HG02623 (cell line): Measurements from ENCODE around the gene UNK.
A peak's percentile ranks its signal among the peaks of the same experiment; 100 is the strongest.

Experiments used
- ATAC-seq: cut with Tn5 transposase; IDR thresholded peaks from one replicate; pipeline ENCODE4 v1.9.1; 2021; ENCODE audit warnings: moderate library complexity; ENCODE audit not compliant: unreplicated experiment

The UNK gene

DNA sequence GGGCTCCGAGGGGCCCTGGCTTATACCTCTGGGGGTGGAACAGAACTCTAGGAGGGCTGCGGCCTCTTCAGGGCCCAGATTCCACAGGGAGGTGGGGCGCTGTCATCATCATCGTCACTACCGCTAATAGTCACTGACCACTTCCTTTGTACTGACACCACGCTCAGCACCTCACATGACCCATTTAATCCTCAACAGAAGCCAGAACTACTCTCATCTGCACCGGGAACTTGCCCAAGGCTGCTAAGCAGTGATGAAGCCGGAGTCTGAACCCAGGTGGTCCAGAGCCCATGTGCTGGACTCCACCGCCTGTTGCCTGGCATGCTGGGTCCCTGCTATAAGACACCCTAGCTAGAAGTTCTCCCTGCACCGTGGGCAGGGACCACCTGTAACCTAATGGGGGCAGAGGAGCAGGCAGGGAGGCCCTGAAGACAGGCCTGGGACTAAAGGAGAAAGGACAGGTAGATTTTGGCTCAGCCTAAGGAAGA, 47.6 kb downstream of the UNK start:
- no peak for ATAC-seq

DNA sequence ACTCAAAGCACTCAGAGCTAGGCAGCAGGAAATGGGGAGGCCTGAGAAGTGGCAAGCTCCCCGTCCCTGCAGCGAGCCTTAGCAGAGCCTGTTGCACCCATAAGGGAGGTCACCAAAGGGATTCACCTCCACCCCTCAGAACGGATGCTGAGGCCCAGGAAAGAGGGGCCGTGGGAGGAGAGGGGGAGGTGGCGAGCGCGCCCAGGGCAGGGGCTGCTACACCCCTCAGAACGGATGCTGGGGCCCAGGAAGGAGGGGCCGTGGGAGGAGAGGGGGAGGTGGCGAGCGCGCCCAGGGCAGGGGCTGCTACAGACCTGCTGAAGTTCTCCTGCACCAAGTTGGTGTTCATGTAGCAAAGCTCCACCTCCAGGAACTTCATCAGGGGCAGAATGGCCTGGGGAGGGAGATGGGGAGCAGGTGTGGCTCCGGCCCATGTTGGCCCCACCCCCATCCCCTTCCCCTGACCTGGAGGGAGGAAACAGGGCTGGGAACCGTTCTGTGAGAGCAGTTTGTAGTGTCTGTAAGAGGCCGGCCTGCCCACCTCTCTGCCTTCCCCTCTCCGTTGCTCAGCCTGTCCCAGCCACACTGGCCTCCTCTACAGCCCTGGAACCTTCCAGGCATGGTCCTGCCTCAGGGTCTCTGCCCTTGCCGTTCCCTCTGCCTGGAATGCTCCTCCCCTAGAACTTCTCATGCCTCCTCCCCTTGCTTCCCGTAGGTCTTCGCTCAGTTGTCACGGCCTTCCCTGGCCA, 48.2 kb downstream of the UNK start:
- ATAC-seq: no peak

- no peak for ATAC-seq
Measured at GRCh38 chr17:75834279-75834920, 49.8 kb downstream of the UNK start.

DNA sequence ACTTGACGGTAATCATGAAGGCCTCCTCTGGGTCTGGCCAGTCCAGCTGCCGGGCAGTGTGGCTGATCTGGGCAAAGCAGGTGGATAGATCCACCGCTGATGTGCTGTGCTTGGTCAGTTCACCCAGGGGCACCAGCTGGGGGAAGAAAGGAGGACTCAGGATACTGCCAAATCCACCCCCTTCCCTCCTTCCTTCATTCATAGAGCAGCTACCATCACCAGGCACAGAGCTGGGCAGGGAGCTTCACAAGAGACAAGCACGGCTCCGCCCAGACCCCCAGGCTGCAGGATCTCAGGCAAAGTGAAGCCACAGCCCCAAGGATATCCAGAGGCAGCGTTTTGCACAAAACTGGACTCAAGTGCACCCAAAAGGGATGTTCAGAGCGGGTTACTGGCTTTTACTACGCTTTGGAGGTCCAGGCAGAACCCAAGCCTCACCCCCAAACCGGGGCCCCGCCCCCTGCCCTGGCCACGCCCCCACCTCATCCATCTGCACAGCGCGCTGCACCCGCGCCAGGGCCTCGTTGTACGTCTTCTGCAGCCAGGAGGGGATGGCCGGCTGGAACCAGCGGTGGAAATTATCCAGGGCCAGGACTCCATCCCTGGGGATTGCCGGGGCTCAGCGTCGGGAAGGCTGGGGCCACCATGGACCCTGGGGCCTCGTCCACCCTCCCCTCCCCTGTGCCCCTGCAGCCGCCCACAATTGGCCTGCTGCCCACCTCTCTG, 50.5 kb downstream of the UNK start:
- ATAC-seq: no peak

DNA sequence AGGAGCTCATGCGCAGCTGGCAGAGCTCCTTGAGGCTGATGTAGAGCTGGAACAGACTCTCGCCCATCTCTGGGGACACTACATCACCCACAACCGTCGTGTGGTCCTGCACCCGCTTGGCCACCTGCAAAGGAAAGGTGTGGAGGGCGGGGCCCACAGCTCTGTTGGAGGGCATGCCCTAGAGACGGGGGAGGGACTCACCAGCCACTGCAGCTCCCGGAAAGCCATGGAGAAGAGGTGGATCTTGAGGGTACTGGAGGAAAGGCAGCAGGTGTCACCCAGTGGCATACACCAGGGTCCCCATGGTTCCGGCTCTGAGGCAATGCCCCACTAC, 51.0 kb downstream of the UNK start:
- no peak for ATAC-seq

DNA sequence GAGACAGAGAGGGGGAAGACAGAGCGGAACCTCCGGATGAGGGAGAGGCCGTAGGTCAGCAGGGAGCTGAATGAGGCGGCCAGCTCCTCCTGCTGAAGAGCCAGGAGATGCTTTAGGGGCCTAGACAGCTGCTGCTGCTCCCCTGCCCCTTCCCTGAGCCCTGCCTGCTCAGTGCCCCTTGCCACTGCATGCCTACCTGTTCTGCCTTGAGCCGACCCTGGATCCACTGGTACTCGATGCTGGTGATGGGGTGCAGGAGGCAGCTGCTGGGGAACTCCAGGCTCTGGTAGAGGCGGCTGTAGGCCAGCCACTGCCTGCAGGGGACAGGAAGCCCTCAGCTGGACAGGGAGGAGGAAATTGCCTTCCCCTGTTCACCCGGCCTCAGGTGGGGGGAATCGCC, 52.0 kb downstream of the UNK start:
- no peak for ATAC-seq

DNA sequence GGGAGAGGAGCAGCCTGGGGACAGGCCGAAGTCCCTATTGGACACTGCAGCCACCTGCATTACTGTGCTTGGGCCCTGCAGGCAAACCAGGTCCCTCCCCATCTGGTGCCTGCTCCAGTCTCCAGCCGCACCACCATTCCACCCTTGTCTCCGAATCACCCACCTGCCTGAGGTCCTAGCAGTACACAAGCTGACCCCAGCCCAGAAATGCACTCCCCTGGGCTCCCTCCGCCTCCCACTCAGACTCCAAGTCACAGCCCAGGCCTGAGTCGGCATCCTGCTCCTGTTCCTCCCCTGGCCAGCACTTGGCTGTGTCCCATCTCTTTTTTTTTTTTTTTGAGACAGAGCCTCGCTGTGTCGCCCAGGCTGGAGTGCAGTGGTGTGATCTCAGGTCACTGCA, 53.3 kb downstream of the UNK start:
- no peak for ATAC-seq

DNA sequence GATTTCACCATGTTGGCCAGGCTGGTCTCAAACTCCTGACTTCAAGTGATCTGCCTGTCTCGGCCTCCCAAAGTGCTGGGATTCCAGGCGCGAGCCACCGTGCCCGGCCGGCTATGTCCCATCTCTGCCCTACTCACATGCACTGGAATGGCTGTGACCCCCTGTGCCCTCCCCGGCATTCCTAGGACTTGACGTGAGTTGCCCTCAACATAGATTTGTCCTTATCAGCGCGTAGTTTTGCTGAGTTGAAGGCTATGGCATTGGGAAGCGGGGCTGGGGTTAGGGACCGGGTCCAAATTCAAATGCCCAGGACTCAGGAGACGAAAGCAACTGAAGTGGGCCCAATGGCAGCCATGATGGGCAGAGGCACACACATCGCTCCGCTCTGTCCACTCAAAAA, 53.8 kb downstream of the UNK start:
- no peak for ATAC-seq

DNA sequence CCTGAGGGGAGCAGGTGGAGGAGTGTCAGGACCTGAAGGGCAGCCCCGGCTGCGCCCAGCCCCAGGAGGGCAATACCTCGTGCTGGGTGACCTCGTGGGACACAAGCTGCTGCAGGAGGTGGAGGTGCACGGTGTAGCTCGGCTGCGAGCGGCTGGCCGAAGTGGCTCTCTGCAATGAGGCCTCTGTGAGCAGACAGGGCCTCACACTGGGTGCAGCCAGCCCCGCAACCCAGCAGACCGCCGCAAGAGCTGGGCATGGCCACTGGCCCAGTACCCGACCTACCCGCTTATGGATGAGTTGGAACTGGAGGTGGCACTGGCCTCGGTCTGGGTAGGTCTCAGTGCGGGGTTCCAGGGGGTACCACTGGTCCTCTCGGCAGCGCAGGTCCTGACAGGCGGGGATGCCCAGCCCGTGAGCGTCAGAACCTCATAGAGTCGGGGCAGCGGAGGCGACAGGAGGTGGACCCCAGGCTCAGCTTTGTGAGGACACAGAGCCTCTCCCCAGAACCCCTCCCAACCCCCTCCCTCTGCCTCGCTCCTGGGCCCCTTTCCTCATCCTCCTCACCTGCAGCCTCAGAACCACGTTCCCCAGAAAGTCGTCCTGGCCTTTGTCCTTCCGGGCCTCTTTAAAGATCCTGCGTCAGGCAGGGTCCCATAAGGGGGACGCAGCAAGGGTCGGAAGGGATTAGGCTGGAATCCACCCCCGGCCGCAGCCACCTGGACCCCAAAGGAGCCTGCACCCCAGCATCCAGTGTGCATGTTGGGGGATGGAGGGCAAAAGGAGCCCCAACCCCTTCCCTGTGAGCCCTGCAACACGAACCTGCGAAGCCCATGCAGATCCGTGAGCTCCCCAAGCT, 55.6 kb downstream of the UNK start:
- no peak for ATAC-seq

GRCh38 chr17:75840799-75841164, 56.2 kb downstream of the UNK start:
- no peak for ATAC-seq

GRCh38 chr17:75842411-75842810, 57.8 kb downstream of the UNK start:
- no peak for ATAC-seq

DNA sequence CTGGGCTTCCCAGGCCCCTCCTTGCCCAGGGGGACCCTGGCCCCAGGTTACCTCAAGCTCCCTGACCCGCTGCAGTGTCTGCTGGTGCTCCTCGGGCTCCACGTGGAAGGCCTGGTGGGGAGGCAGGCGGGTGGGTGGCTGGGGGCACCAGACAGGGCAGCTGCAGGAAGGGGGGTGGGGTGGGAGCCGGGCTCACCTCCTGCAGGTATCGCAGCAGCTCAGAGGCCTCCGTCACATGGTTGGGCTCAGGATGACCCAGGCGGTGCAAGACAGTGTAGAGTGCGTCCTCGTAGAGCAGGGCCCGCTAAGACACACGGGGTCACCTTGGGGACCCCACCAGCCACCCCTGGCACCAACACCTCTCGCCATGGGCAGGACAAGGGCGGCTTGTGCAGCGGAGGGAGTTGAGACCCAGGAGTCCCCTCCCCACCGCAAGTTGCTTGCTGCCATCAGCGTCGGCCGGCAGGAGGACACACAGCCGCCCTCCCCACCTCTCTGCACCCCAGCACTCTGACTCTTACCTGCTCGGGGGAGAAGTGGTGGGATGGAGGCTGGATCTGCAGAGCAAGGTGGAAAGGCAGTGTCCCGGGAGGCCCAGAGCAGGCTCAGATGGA, 58.5 kb downstream of the UNK start:
- ATAC-seq: no peak

DNA sequence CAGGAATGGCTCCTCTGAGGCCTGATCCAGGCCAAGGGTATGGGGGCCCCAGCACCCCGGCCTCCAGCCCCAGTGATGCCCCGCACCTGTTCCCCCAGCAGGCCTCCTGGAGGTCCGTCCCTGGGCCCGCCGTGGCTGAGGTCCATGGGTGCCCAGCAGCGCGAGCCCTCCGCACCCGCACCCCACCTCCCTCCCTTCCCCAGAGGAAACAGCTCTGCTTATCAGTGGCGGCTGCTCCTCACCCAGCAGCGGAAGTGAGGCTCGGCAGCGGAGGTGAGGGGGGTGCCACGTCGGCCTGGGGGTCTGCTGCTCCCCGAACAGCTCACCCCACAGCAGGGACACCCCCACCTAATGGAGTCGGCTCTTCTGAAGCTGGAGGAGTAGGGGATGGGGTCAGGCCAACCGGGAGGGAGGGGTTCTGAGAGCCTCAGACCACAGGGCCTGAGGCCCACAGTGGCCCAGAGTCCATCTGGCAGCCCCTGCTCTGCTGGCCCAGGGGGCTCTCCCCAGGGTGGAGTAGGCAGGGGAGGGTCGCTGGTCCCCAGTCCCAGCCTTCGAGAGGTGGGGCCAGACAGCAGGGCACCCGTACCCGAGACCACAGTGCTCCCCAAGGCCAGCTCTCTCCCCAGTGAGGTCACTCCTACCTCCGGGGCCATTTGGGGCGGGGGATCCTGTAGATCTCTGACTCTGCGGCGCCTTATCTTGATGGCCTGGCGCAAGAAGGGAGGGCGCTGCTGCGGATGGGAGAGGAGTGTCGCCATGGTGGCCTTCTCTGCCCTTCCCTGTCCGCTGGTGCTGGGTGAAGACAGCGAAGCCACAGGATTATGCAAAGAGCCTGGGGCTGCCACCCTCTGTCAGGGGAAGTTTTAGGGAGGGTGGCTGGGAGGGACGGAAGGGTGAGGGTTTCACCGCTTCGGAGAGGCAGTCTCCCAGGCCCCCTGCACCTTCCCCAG, 59.2 kb downstream of the UNK start, which contains the start of gene UNC13D:
Gene UNC13D, minus strand, starts transcription at position 828 of the 953 bp plus-strand sequence. Its CDS starts 67 bp downstream, at position 761.
- no peak for ATAC-seq

DNA sequence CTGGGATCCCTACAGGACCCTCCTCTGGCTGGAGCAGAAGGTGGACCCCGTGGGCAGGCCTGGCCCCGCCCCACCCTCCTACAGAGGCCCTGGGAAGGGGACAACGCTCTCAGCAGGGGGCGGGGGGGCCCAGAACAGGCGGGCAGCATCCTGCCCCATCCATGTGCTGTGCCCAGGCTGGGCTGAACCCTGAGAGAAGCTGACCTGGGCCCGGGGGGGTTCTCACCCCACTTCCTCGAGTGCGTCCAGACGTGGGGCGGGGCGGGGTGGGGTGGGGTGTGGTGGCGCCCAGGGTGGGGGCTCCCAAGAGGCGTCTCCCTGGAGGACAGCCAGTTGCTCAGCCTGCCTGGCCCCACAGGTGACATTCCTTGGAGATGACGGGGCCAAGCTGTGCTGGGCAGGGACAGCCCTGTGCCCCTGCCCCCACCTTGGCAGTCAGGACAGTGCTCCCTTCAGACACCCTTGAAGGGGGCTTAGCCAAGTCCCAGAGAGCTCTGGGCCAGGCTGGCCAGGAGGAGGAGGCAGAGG, 60.0 kb downstream of the UNK start:
- no peak for ATAC-seq

GRCh38 chr17:75845058-75845711, 60.6 kb downstream of the UNK start:
- peak; percentile 64 for ATAC-seq

- no peak for ATAC-seq
Measured at GRCh38 chr17:75845933-75846691, 61.5 kb downstream of the UNK start.

DNA sequence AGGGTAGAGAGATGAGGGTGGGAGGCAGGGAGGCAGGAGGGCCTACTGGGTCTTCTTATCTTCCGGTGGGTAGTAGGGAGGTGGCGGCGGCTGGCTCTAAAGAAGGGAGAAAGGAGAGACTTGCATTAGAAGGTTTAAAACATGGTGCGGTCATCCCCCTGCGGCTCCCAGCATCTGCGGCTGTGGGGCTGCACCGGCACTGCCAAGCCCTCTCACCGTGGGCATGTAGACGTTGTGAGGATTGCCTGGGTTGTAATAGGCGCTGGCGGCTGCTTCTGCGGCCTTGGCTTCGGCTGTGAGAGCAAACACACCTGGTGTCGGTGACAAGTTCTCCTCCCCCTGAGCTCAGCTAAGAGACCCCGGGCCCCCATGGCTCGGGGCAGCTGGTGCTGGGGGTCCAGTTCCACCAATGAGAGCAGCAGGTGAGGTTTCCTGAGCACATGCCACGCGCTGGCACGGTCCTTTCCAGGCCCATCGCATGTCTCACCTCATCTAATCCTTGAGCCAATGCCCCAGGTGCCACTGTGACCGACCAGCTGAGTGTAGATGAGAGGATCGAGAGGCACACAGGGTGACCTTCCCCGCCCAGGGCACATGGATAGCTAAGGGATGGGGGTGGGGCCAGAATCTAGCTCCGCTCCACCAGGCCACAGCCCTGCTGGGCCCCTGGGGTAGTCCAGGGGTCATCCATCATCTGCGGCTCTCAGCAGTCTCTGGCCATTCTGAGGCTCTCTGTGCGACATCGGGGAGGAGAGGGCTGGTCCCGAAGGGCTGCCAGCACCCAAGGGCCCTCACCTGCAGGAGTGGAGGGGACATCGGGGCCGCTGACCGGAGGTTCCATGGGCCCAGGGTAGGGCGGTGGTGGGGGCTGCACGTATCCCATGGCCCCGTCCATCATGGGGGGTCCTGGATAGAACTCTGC, 62.3 kb downstream of the UNK start:
- ATAC-seq: no peak
